Measurements from ENCODE around the gene MRPS35.

Gene MRPS35

GRCh38 chr12:27796128-27796527 is 85.5 kb downstream of the MRPS35 start:
- no peaks in the 10 kb centered on the region for H3K9me3 ChIP-seq (ENCODE audit: low read length)
- H3K27ac ChIP-seq (ENCODE audit: low read depth, low read length) = no peak overlapping the region
- no peaks in the 10 kb centered on the region for H3K4me1 ChIP-seq (ENCODE audit: insufficient read depth, low read length)
- no peaks in the 10 kb centered on the region for H3K27me3 ChIP-seq (ENCODE audit: control insufficient read depth in 1 of 2, insufficient read depth in 2 of 2, low read length in 2 of 2)
- no peak overlapping the region for H3K4me3 ChIP-seq (ENCODE audit: low read depth in 1 of 2, low read length in 2 of 2)
- H3K36me3 ChIP-seq (ENCODE audit: insufficient read depth, low read length) = peaks cover 41% of the 10 kb centered on the region
- no peak overlapping the region for H3K9ac ChIP-seq (ENCODE audit: low read length)

DNA sequence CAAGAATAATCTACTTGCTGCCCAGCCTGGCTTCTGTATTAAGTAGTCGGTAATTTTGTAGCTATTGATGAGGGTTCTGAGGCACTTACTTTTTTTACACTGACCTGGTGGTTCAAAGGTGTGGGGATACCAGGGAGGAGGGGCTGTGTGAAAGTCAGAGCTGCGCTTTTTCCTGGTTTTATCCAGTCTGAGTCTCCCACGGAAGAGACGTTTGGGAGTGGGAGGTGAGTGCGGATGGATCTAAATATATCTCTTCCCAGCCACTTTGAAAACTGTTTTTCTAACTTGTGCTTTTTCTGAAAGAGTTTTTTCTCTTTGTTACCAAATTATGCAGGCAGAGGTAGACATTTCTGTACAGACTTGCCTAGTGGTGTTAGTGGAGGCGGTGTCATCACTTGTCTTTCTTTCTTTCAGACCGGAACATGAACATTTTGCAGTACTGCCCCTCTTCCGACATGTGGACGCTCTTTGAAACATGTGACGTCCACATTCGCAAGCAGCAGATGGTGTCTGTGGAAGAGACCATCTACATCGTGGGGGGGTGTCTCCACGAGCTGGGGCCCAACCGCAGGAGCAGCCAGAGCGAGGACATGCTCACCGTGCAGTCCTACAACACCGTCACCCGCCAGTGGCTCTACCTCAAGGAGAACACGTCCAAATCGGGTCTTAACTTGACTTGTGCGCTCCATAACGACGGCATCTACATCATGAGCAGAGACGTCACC is 86.8 kb downstream of the MRPS35 start:
- Histone ChIP-seq H3K4me3 (ENCODE audit: low read depth in 1 of 2, low read length in 2 of 2) (no peak overlapping the region), H3K36me3 (ENCODE audit: insufficient read depth, low read length) (peaks cover 29% of the 10 kb centered on the region), H3K9ac (ENCODE audit: low read length) (no peak overlapping the region), H3K27me3 (ENCODE audit: control insufficient read depth in 1 of 2, insufficient read depth in 2 of 2, low read length in 2 of 2) (no peaks in the 10 kb centered on the region), H3K4me1 (ENCODE audit: insufficient read depth, low read length) (no peaks in the 10 kb centered on the region), H3K9me3 (ENCODE audit: low read length) (no peaks in the 10 kb centered on the region), H3K27ac (ENCODE audit: low read depth, low read length) (no peak overlapping the region)

DNA sequence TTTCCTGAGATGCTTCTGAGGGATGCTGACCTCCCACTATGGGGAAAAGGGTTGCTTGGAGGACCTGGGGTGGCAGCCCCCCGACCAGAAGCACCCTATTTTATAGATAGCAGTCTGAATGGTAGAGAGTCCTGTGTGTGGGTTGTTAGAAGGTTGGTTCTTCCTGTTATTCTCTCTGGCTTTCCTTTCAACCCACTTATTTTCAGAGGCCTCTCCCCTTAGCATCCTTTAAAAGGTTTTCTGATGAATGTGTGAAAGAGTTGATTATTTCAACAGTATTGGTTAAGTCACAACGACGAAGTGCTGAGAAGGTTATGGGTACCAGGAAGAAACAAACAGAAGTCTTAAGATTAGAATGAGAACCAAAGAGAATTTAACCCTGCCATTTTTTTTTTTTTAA is 90.2 kb downstream of the MRPS35 start:
- peaks cover 7% of the 10 kb centered on the region for H3K4me1 ChIP-seq (ENCODE audit: insufficient read depth, low read length)
- H3K27ac ChIP-seq (ENCODE audit: low read depth, low read length) = no peak overlapping the region
- no peak overlapping the region for H3K4me3 ChIP-seq (ENCODE audit: low read depth in 1 of 2, low read length in 2 of 2)
- H3K36me3 ChIP-seq (ENCODE audit: insufficient read depth, low read length) = peaks cover 26% of the 10 kb centered on the region
- H3K9ac ChIP-seq (ENCODE audit: low read length) = no peak overlapping the region
- H3K27me3 ChIP-seq (ENCODE audit: control insufficient read depth in 1 of 2, insufficient read depth in 2 of 2, low read length in 2 of 2) = no peaks in the 10 kb centered on the region
- no peaks in the 10 kb centered on the region for H3K9me3 ChIP-seq (ENCODE audit: low read length)

- Histone ChIP-seq H3K27ac (ENCODE audit: low read depth, low read length) (no peak overlapping the region), H3K36me3 (ENCODE audit: insufficient read depth, low read length) (peaks cover 26% of the 10 kb centered on the region), H3K27me3 (ENCODE audit: control insufficient read depth in 1 of 2, insufficient read depth in 2 of 2, low read length in 2 of 2) (no peaks in the 10 kb centered on the region), H3K4me3 (ENCODE audit: low read depth in 1 of 2, low read length in 2 of 2) (no peak overlapping the region), H3K9ac (ENCODE audit: low read length) (no peak overlapping the region), H3K4me1 (ENCODE audit: insufficient read depth, low read length) (peaks cover 7% of the 10 kb centered on the region), H3K9me3 (ENCODE audit: low read length) (no peaks in the 10 kb centered on the region)
Observed at GRCh38 chr12:27801630-27802029, 91.0 kb downstream of the MRPS35 start.

DNA sequence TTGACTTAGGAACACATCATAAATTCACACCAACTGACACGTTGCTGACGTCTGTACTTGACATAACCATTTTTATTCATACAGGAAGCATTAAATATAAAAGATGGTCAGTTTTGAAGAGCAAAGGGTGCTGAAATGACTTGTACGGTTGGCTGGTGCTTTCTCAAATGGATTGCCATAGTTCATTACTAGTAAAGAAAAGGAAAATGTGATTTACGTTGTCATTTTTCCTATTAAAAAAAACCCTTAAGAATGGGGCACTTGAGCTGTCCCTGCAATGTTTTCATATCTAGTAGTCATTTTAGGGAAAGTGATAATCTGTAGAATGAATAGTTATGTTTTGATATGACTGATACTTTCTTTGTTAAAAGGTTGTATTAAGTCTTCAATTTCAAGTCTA is 91.9 kb downstream of the MRPS35 start:
- Histone ChIP-seq H3K4me1 (ENCODE audit: insufficient read depth, low read length) (peaks cover 7% of the 10 kb centered on the region), H3K9ac (ENCODE audit: low read length) (no peak overlapping the region), H3K27me3 (ENCODE audit: control insufficient read depth in 1 of 2, insufficient read depth in 2 of 2, low read length in 2 of 2) (no peaks in the 10 kb centered on the region), H3K36me3 (ENCODE audit: insufficient read depth, low read length) (peaks cover 20% of the 10 kb centered on the region), H3K27ac (ENCODE audit: low read depth, low read length) (no peak overlapping the region), H3K4me3 (ENCODE audit: low read depth in 1 of 2, low read length in 2 of 2) (no peak overlapping the region), H3K9me3 (ENCODE audit: low read length) (no peaks in the 10 kb centered on the region)

DNA sequence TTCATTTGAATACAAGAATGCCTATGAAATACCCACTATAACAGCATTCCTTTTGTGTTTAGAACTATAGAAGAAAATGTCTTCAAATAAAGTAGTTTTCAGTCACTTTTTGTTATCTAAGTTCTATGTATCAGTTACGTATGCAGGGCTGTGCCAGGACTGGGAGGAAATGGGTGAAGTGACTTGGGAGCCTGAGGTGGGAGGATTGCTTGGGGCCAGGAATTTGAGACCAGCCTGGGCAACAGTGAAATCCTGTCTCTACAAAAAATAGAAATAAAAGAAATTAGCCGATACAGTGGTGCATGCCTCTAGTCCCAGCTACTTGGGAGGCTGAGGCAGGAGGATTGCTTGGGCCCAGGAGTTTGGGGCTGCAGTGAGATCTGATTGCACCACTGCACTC is 92.3 kb downstream of the MRPS35 start:
- Histone ChIP-seq H3K9me3 (ENCODE audit: low read length) (no peaks in the 10 kb centered on the region), H3K36me3 (ENCODE audit: insufficient read depth, low read length) (peaks cover 16% of the 10 kb centered on the region), H3K9ac (ENCODE audit: low read length) (no peak overlapping the region), H3K27ac (ENCODE audit: low read depth, low read length) (no peak overlapping the region), H3K27me3 (ENCODE audit: control insufficient read depth in 1 of 2, insufficient read depth in 2 of 2, low read length in 2 of 2) (no peaks in the 10 kb centered on the region), H3K4me1 (ENCODE audit: insufficient read depth, low read length) (peaks cover 7% of the 10 kb centered on the region), H3K4me3 (ENCODE audit: low read depth in 1 of 2, low read length in 2 of 2) (no peak overlapping the region)

GRCh38 chr12:27805238-27805637 is 94.6 kb downstream of the MRPS35 start:
- H3K27ac ChIP-seq (ENCODE audit: low read depth, low read length) = no peak overlapping the region

More at GRCh38 chr12:27805238-27805637, 94.6 kb downstream of the MRPS35 start:
- Histone ChIP-seq H3K36me3 (ENCODE audit: insufficient read depth, low read length) (no peaks in the 10 kb centered on the region), H3K4me1 (ENCODE audit: insufficient read depth, low read length) (peaks cover 7% of the 10 kb centered on the region), H3K4me3 (ENCODE audit: low read depth in 1 of 2, low read length in 2 of 2) (no peak overlapping the region), H3K9me3 (ENCODE audit: low read length) (no peaks in the 10 kb centered on the region), H3K27me3 (ENCODE audit: control insufficient read depth in 1 of 2, insufficient read depth in 2 of 2, low read length in 2 of 2) (no peaks in the 10 kb centered on the region), H3K9ac (ENCODE audit: low read length) (no peak overlapping the region)

Data from muscle layer of colon (tissue), 2 donors.